GM23338 (cell line): ENCODE results near the gene PPP2R2B. TPM values are rescaled to one million over a fixed set of nuclear protein-coding genes. Genes with fewer than 3 reads are reported as not detected.
A peak's percentile ranks its signal among the peaks of the same experiment; 100 is the strongest.

Experiments
- ATAC-seq: fragments of 200-7000 bp; cut with Tn5 transposase; 3 replicates; pipeline ENCODE4 v1.9.1; 2020
- DNase-seq: peaks from one replicate; pipeline ENCODE4 v3.0.0-alpha.2; 2015; ENCODE audit warnings: low spot score
- H2AFZ ChIP-seq: fragments of 200-600 bp; sonication (generic); 2 replicates; pipeline ENCODE4 v1.8.0; 2016; ENCODE audit warnings: antibody characterized with exemption, mild to moderate bottlenecking, moderate library complexity
- H3F3A ChIP-seq: fragments of 200-600 bp; sonication (generic); replicated peaks from 2 replicates; pipeline ENCODE4 v1.8.0; 2017; ENCODE audit warnings: antibody characterized with exemption, mixed run types, low read depth
- H3K27ac ChIP-seq: fragments of 200-600 bp; sonication (generic); 2 replicates; pipeline ENCODE4 v1.6.1; 2016; ENCODE audit warnings: low read depth
- H3K27me3 ChIP-seq: fragments of 200-600 bp; sonication (generic); 2 replicates; pipeline ENCODE4 v1.8.0; 2016; ENCODE audit warnings: mild to moderate bottlenecking, mixed run types, moderate library complexity; ENCODE audit not compliant: insufficient read depth
- H3K36me3 ChIP-seq: fragments of 200-600 bp; sonication (generic); 2 replicates; pipeline ENCODE4 v1.8.0; 2016; ENCODE audit warnings: mild to moderate bottlenecking; ENCODE audit not compliant: insufficient read depth
- H3K4me1 ChIP-seq: fragments of 200-600 bp; sonication (generic); 2 replicates; pipeline ENCODE4 v1.8.0; 2016; ENCODE audit warnings: mild to moderate bottlenecking, moderate library complexity; ENCODE audit not compliant: insufficient read depth
- H3K4me2 ChIP-seq: fragments of 200-600 bp; sonication (generic); 2 replicates; pipeline ENCODE4 v1.7.1; 2017; ENCODE audit warnings: mixed run types
- H3K4me3 ChIP-seq: fragments of 200-600 bp; sonication (generic); 2 replicates; pipeline ENCODE4 v1.6.1; 2016; ENCODE audit warnings: mixed run types
- H3K79me2 ChIP-seq: fragments of 200-600 bp; sonication (generic); replicated peaks from 2 replicates; pipeline ENCODE4 v1.8.0; 2017; ENCODE audit warnings: mild to moderate bottlenecking; ENCODE audit not compliant: insufficient read depth
- H3K9me2 ChIP-seq: fragments of 200-600 bp; sonication (generic); 2 replicates; pipeline ENCODE4 v1.8.0; 2017; ENCODE audit not compliant: insufficient read depth
- H4K20me1 ChIP-seq: fragments of 200-600 bp; sonication (generic); replicated peaks from 2 replicates; pipeline ENCODE4 v1.8.0; 2017; ENCODE audit warnings: mild to moderate bottlenecking; ENCODE audit not compliant: insufficient read depth
- H3K27ac Mint-ChIP-seq: 2 replicates; pipeline ENCODE4 v1.8.0; 2020; ENCODE audit warnings: inconsistent platforms, mild to moderate bottlenecking, moderate library complexity, mixed read lengths
- H3K27me3 Mint-ChIP-seq: 3 replicates; pipeline ENCODE4 v1.8.0; 2022; ENCODE audit warnings: low read depth, mild to moderate bottlenecking, moderate library complexity, mixed read lengths, inconsistent platforms; ENCODE audit not compliant: insufficient read depth, poor library complexity
- H3K36me3 Mint-ChIP-seq: 3 replicates; pipeline ENCODE4 v1.8.0; 2021; ENCODE audit warnings: low read depth, mild to moderate bottlenecking, inconsistent platforms, moderate library complexity, mixed read lengths
- H3K4me1 Mint-ChIP-seq: 3 replicates; pipeline ENCODE4 v1.8.0; 2020; ENCODE audit warnings: mild to moderate bottlenecking, inconsistent platforms, mixed read lengths
- H3K4me3 Mint-ChIP-seq: 3 replicates; pipeline ENCODE4 v1.8.0; 2021; ENCODE audit warnings: moderate library complexity, mild to moderate bottlenecking, inconsistent platforms, mixed read lengths
- H3K9me3 Mint-ChIP-seq: 3 replicates; pipeline ENCODE4 v1.8.0; 2020; ENCODE audit warnings: moderate library complexity, mild to moderate bottlenecking, inconsistent platforms, mixed read lengths
- CREB1 ChIP-seq: fragments of 250-450 bp; sonication (Bioruptor Pico); IDR thresholded peaks from 2 replicates; pipeline ENCODE4 v1.5.0; 2020; ENCODE audit warnings: low read depth, mild to moderate bottlenecking, moderate library complexity
- JUNB ChIP-seq: IDR thresholded peaks from one replicate; pipeline ENCODE4 v1.6.1; 2016; ENCODE audit warnings: antibody characterized with exemption; ENCODE audit not compliant: unreplicated experiment
- NANOG ChIP-seq: IDR thresholded peaks from 2 replicates; pipeline ENCODE4 v1.6.1; 2016; ENCODE audit warnings: antibody characterized with exemption, borderline replicate concordance
- POLR2AphosphoS5 ChIP-seq: IDR thresholded peaks from 2 replicates; pipeline ENCODE4 v1.6.1; 2016; ENCODE audit warnings: antibody characterized with exemption, low read depth
- STAT1 ChIP-seq: IDR thresholded peaks from one replicate; pipeline ENCODE4 v1.6.1; 2016; ENCODE audit warnings: antibody characterized with exemption; ENCODE audit not compliant: unreplicated experiment
- ZNF114 ChIP-seq: fragments of 250-450 bp; sonication (Bioruptor Pico); IDR thresholded peaks from 2 replicates; pipeline ENCODE4 v1.5.0; 2020; ENCODE audit warnings: mild to moderate bottlenecking, moderate library complexity
- polyA plus RNA-seq: library from polyadenylated mRNA; unstranded; fragments of >200 nt; fragmentation: Nextera tagmentation; extraction: Ambion mirVana; gene quantifications from 2 replicates; pipeline ENCODE4 v1.2.1, GENCODE V29; 2016
- total RNA-seq: library from RNA; depleted of rRNA; stranded (reverse); fragments of >200 nt; shearing (Covaris generic); gene quantifications from 2 replicates; pipeline ENCODE4 v1.2.3, GENCODE V29; 2014
- TF ChIP-seq, protein P1 (sequence below): IDR thresholded peaks from 2 replicates; pipeline ENCODE4 v1.6.1; 2016; ENCODE audit warnings: antibody characterized with exemption
- TF ChIP-seq, protein P2 (sequence below): fragments of 250-450 bp; sonication (Bioruptor Pico); IDR thresholded peaks from 2 replicates; pipeline ENCODE4 v1.5.0; 2020; ENCODE audit warnings: mild to moderate bottlenecking, moderate library complexity

Gene PPP2R2B
- total and polyA plus RNA-seq, 2 experiments from 2014 or later: 21.3 to 33.9 TPM

DNA sequence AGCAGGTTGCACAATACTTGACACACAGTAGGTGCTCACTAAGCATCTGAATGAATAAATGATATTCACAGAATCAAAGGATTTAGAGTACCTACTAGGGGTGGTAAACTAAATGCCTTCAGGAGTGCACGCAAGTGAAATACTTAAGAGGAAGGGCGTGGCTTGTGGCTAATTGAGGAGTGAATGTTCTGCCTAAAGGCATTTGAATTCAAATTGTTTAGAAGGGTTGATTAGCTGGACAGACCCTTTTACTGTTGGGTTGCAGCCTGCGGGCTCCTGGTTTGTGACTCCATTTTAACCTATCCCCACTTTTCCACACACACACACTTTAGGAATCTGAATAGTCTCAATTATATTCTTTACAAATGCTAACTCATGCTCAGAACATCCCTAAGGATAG, 63.1 kb downstream of the PPP2R2B start (continued):
- TF ChIP-seq ZNF114 (CRISPR knock-in tag) (no peak), POLR2AphosphoS5 (no peak), NANOG (no peak), JUNB (no peak)
- TF ChIP-seq, protein P1, sequence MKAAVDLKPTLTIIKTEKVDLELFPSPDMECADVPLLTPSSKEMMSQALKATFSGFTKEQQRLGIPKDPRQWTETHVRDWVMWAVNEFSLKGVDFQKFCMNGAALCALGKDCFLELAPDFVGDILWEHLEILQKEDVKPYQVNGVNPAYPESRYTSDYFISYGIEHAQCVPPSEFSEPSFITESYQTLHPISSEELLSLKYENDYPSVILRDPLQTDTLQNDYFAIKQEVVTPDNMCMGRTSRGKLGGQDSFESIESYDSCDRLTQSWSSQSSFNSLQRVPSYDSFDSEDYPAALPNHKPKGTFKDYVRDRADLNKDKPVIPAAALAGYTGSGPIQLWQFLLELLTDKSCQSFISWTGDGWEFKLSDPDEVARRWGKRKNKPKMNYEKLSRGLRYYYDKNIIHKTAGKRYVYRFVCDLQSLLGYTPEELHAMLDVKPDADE: no peak

DNA sequence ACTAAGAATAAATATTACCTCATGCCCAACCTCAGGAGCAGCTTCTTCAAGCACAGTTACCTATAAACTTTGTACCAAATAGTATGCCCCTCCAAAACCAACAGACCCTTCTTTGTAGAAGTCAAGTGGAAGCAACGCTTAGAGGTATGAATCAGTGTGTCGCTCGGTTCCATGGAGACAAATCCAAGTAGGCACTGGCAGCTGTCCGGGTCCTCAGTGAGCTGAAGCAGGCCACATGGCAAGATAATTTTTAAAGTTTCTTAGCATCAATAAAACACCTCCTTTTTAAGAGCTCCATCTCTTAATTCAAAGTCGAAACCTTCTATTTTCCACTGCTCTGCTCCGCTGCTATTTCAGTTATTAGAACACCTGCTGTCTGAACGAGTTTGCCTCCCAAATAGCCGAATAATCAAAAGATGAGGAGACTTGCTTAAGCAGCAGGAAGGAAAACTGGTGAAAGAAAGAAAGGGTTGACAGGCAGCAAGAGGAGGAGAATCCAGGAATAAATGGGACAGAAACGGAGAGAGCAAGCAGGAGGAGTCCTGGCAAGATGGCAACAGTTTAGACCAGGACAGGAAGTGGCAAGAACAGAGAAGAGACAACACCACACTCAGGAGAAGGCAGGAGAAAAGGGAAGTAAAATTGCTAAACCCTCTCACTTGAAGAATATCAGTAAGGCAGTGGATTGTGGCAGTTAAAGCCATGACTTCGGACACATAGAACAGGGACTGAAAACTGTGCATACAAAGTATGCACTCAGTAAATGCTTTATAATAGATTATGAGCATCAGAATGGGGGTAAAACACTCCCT, 65.0 kb downstream of the PPP2R2B start:
- H4K20me1 ChIP-seq: no peaks in the 10 kb centered on the region
- peaks cover 14% of the 10 kb centered on the region for H3K36me3 Mint-ChIP-seq

More for the DNA sequence above, 65.0 kb downstream of the PPP2R2B start:
- H3K9me2 ChIP-seq: peaks cover 5% of the 10 kb centered on the region; the same call in 1 of the 2 replicates
- Mint-ChIP-seq H3K27me3 (peaks cover 4% of the 10 kb centered on the region), H3K9me3 (no peaks in the 10 kb centered on the region; the same call in 2 of the 3 replicates), H3K27ac (no peak overlapping the region; the same call in 1 of the 2 replicates), H3K4me1 (peaks cover 48% of the 10 kb centered on the region), H3K4me3 (no peak overlapping the region; the same call in 2 of the 3 replicates)
- no peak overlapping the region for H3K4me3 ChIP-seq
- TF ChIP-seq JUNB (no peak), STAT1 (no peak), CREB1 (CRISPR knock-in tag) (no peak)
- TF ChIP-seq, protein P2, sequence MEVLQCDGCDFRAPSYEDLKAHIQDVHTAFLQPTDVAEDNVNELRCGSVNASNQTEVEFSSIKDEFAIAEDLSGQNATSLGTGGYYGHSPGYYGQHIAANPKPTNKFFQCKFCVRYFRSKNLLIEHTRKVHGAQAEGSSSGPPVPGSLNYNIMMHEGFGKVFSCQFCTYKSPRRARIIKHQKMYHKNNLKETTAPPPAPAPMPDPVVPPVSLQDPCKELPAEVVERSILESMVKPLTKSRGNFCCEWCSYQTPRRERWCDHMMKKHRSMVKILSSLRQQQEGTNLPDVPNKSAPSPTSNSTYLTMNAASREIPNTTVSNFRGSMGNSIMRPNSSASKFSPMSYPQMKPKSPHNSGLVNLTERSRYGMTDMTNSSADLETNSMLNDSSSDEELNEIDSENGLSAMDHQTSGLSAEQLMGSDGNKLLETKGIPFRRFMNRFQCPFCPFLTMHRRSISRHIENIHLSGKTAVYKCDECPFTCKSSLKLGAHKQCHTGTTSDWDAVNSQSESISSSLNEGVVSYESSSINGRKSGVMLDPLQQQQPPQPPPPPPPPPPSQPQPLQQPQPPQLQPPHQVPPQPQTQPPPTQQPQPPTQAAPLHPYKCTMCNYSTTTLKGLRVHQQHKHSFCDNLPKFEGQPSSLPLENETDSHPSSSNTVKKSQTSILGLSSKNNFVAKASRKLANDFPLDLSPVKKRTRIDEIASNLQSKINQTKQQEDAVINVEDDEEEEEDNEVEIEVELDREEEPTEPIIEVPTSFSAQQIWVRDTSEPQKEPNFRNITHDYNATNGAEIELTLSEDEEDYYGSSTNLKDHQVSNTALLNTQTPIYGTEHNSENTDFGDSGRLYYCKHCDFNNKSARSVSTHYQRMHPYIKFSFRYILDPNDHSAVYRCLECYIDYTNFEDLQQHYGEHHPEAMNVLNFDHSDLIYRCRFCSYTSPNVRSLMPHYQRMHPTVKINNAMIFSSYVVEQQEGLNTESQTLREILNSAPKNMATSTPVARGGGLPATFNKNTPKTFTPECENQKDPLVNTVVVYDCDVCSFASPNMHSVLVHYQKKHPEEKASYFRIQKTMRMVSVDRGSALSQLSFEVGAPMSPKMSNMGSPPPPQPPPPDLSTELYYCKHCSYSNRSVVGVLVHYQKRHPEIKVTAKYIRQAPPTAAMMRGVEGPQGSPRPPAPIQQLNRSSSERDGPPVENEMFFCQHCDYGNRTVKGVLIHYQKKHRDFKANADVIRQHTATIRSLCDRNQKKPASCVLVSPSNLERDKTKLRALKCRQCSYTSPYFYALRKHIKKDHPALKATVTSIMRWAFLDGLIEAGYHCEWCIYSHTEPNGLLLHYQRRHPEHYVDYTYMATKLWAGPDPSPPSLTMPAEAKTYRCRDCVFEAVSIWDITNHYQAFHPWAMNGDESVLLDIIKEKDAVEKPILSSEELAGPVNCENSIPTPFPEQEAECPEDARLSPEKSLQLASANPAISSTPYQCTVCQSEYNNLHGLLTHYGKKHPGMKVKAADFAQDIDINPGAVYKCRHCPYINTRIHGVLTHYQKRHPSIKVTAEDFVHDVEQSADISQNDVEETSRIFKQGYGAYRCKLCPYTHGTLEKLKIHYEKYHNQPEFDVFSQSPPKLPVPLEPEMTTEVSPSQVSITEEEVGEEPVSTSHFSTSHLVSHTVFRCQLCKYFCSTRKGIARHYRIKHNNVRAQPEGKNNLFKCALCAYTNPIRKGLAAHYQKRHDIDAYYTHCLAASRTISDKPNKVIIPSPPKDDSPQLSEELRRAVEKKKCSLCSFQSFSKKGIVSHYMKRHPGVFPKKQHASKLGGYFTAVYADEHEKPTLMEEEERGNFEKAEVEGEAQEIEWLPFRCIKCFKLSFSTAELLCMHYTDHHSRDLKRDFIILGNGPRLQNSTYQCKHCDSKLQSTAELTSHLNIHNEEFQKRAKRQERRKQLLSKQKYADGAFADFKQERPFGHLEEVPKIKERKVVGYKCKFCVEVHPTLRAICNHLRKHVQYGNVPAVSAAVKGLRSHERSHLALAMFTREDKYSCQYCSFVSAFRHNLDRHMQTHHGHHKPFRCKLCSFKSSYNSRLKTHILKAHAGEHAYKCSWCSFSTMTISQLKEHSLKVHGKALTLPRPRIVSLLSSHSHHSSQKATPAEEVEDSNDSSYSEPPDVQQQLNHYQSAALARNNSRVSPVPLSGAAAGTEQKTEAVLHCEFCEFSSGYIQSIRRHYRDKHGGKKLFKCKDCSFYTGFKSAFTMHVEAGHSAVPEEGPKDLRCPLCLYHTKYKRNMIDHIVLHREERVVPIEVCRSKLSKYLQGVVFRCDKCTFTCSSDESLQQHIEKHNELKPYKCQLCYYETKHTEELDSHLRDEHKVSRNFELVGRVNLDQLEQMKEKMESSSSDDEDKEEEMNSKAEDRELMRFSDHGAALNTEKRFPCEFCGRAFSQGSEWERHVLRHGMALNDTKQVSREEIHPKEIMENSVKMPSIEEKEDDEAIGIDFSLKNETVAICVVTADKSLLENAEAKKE (CRISPR knock-in tag): no peak
- H3K27me3 ChIP-seq: no peaks in the 10 kb centered on the region
- H3K79me2 ChIP-seq: no peaks in the 10 kb centered on the region
- ATAC-seq (no peak), DNase-seq (no peak)
- peak overlapping the region; percentile 46; the same call in 1 of the 2 replicates for H3K4me2 ChIP-seq
- no peak overlapping the region for H3K27ac ChIP-seq
- H3F3A ChIP-seq: no peaks in the 10 kb centered on the region
- no peak overlapping the region for H2AFZ ChIP-seq
- H3K4me1 ChIP-seq: peaks cover 41% of the 10 kb centered on the region
- no peaks in the 10 kb centered on the region for H3K36me3 ChIP-seq
